CD4-positive, alpha-beta T cell treated with Interferon alpha-2 for 1 hour (primary cell): ENCODE results near the gene ITLN1.

Experiments
- DNase-seq, 2 donors: peaks; one replicate each; pipeline ENCODE4 v3.0.0-alpha.2; 2020 to 2022

ITLN1 gene

GRCh38 chr1:160853754-160854153 is 31.2 kb downstream of the ITLN1 start:
- DNase-seq = no peak

- DNase-seq = no peak
Observed at GRCh38 chr1:160853014-160853413, 32.0 kb downstream of the ITLN1 start.

GRCh38 chr1:160850993-160851392 is 34.0 kb downstream of the ITLN1 start:
- DNase-seq = no peak

GRCh38 chr1:160850541-160850940 is 34.4 kb downstream of the ITLN1 start:
- no peak for DNase-seq

- DNase-seq = no peak
Observed at GRCh38 chr1:160846281-160846680, 38.7 kb downstream of the ITLN1 start.

- DNase-seq = no peak
Observed at GRCh38 chr1:160844447-160845232, 40.3 kb downstream of the ITLN1 start.

- no peak for DNase-seq
Observed at GRCh38 chr1:160841079-160841478, 43.9 kb downstream of the ITLN1 start.

GRCh38 chr1:160839746-160840145 is 45.2 kb downstream of the ITLN1 start:
- DNase-seq = no peak

GRCh38 chr1:160838888-160839287 is 46.1 kb downstream of the ITLN1 start:
- DNase-seq = no peak

GRCh38 chr1:160837558-160838205 is 47.3 kb downstream of the ITLN1 start:
- peak; percentile 84 to 87 for DNase-seq

- no peak for DNase-seq
Observed at GRCh38 chr1:160836981-160837557, 47.9 kb downstream of the ITLN1 start.

- DNase-seq = no peak
Observed at GRCh38 chr1:160836561-160836960, 48.4 kb downstream of the ITLN1 start.

- no peak for DNase-seq
Observed at GRCh38 chr1:160835751-160836150, 49.2 kb downstream of the ITLN1 start.

- peak; percentile 48 to 61 for DNase-seq
Observed at GRCh38 chr1:160834945-160835565, 49.9 kb downstream of the ITLN1 start.

- DNase-seq = peak; percentile 70 to 77
Observed at GRCh38 chr1:160830321-160831153, 54.4 kb downstream of the ITLN1 start.

- no peak for DNase-seq
Observed at GRCh38 chr1:160829766-160830165, 55.2 kb downstream of the ITLN1 start.

- DNase-seq = no peak
Observed at GRCh38 chr1:160827418-160827817, 57.6 kb downstream of the ITLN1 start.

- no peak for DNase-seq
Observed at GRCh38 chr1:160826546-160826945, 58.4 kb downstream of the ITLN1 start.
